ENCODE results near the gene BPIFB1.

The BPIFB1 gene

GRCh38 chr20:33325350-33325749, 42.3 kb downstream of the BPIFB1 start:
- DNase-seq (ENCODE audit: low spot score), result no peak

- DNase-seq (ENCODE audit: low spot score), result no peak
Observed at GRCh38 chr20:33328157-33329137, 45.4 kb downstream of the BPIFB1 start.

- DNase-seq (ENCODE audit: low spot score), result no peak
Observed at GRCh38 chr20:33332905-33333456, 50.0 kb downstream of the BPIFB1 start.

- DNase-seq (ENCODE audit: low spot score), result no peak
Observed at GRCh38 chr20:33333616-33334015, 50.6 kb downstream of the BPIFB1 start.

- DNase-seq (ENCODE audit: low spot score), result no peak
Observed at GRCh38 chr20:33334111-33334510, 51.1 kb downstream of the BPIFB1 start.

GRCh38 chr20:33336375-33336774, 53.4 kb downstream of the BPIFB1 start:
- no peak for DNase-seq (ENCODE audit: low spot score)

- DNase-seq (ENCODE audit: low spot score), result no peak
Observed at GRCh38 chr20:33337119-33337518, 54.1 kb downstream of the BPIFB1 start.

GRCh38 chr20:33337531-33338165, 54.6 kb downstream of the BPIFB1 start:
- DNase-seq (ENCODE audit: low spot score), result no peak

GRCh38 chr20:33338467-33339258, 55.6 kb downstream of the BPIFB1 start:
- DNase-seq (ENCODE audit: low spot score), result no peak

GRCh38 chr20:33339515-33340058, 56.6 kb downstream of the BPIFB1 start:
- no peak for DNase-seq (ENCODE audit: low spot score)

GRCh38 chr20:33343521-33343920, 60.5 kb downstream of the BPIFB1 start:
- DNase-seq (ENCODE audit: low spot score), result no peak

GRCh38 chr20:33345342-33345741, 62.3 kb downstream of the BPIFB1 start:
- DNase-seq (ENCODE audit: low spot score), result no peak

GRCh38 chr20:33348136-33348937, 65.3 kb downstream of the BPIFB1 start:
- DNase-seq (ENCODE audit: low spot score), result no peak

- no peak for DNase-seq (ENCODE audit: low spot score)
Observed at GRCh38 chr20:33349493-33349892, 66.5 kb downstream of the BPIFB1 start.

GRCh38 chr20:33351696-33352095, 68.7 kb downstream of the BPIFB1 start:
- no peak for DNase-seq (ENCODE audit: low spot score)

- DNase-seq (ENCODE audit: low spot score), result no peak
Observed at GRCh38 chr20:33352258-33353012, 69.4 kb downstream of the BPIFB1 start.

- DNase-seq (ENCODE audit: low spot score), result no peak
Observed at GRCh38 chr20:33353013-33353402, 70.0 kb downstream of the BPIFB1 start.
